NCI-H1105 treated with DMSO at 0.1 percent for 48 hours (cell line): Measurements from ENCODE around the gene LAMA3.
A peak's percentile ranks its signal among the peaks of the same experiment; 100 is the strongest.
"Not testable (repeated sequence)": the region's sequence is repeated elsewhere in the genome, so short reads cannot be mapped to it uniquely, and the experiment has no call there.

Source experiments
- DNase-seq: peaks from one replicate; lab custom pipeline; 2025; lab: John Stamatoyannopoulos, UW

Gene LAMA3

GRCh38 chr18:23703057-23703986 lies 14.1 kb downstream of the LAMA3 start:
- peak; percentile 42 for DNase-seq

- no peak for DNase-seq
These were observed 14.7 kb downstream of the LAMA3 start for GRCh38 chr18:23703987-23704384.

DNA sequence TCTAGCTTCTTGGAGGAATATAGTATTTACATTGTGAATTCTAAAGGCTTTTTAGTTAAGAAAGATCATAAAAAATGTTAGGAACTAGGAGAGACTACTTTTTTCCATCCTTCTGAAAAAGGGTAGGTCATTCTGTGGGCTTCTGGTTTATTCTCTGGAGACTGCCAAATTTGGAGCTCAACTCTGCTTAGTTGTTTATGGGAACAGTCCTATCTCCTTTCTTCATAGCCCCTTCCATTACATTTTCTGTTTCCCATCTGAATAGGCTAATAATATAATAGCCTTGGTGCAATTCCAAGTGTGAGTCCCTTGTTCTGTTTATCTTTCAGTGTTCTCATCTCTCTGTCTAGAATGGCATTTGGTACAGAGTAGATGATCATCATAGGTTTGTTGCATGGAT lies 15.6 kb downstream of the LAMA3 start:
- DNase-seq: no peak

DNA sequence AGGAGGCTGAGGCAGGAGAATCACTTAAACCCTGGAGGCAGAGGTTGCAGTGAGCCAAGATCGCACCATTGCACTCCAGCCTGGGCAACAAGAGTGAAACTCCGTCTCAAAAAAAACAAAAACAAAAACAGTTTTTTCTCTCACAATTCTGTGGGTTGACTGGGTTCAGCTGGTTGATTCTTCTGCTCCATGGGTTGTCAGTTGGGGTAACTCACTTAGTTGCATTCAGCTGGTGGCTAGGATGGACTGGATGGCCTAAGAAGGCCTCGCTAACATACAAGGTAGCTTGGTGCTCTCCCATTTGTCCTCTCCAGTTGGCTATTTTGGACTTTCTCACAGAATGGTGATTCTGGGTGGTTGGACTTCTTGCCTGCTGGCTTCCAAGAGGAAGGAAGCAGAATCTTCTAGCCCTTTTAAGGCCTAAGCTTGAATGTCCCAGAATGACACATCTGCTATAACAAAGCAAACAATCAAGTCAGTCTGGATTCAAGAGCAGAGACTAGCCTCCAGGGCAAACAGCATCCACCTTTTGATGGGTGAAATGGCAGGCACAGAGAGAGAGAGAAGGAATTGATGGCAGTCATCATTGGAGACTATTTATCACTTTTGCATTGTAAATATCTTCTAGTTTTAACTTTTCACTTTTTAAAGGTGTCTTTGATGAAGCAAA lies 17.9 kb downstream of the LAMA3 start:
- no peak for DNase-seq

DNA sequence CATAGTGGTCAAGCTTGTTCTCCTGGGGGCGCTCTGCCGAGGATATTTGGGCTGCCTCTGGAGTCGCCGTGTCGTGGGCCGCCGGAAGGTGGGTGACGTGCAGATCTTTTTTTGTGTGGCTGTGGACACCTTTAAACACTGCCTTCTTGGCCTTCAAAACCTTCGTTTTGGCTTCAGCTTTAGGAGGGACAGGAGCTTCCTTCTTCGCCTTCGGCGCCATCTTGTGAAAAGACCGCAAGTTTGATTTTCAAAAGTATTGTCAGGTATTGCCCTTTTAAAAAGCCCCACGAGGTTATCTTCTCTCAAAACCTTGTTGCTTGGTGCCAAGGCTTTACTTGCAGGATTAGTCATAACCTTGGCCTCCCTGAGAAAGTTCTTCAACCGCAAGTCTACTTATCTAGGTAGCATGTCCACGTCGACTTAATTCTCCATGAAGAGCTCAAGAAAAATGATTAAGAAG lies 20.8 kb downstream of the LAMA3 start:
- no peak for DNase-seq

DNA sequence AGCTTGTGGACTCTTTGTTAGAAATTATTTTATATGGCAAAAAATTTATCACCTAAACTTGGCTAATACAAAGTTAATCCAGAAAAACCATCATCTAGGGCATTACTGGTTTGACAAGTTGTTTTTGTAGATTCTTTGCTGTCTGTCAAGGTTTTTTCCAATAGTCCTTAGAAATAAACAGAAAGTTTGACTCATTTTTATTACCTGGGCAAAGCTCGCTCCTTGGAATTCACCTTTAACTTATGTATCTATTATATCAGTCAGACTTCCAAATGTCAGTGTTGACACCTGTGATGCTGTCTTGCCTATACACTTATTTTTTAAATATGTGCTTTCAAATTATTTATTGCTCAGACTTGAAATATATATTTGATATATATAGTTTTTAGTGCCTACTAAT lies 21.7 kb downstream of the LAMA3 start:
- no peak for DNase-seq

GRCh38 chr18:23711426-23711825 lies 22.2 kb downstream of the LAMA3 start:
- DNase-seq: no peak

GRCh38 chr18:23712445-23712844 lies 23.2 kb downstream of the LAMA3 start:
- DNase-seq: no peak

- no peak for DNase-seq
These were observed 25.3 kb downstream of the LAMA3 start for GRCh38 chr18:23714576-23714975.

- not testable (repeated sequence) for DNase-seq
These were observed 26.8 kb downstream of the LAMA3 start for GRCh38 chr18:23716079-23716478.

- DNase-seq: no peak
These were observed 27.3 kb downstream of the LAMA3 start for GRCh38 chr18:23716516-23716915.

GRCh38 chr18:23716966-23717365 lies 27.7 kb downstream of the LAMA3 start:
- no peak for DNase-seq

GRCh38 chr18:23718243-23718720 lies 29.0 kb downstream of the LAMA3 start:
- no peak for DNase-seq

GRCh38 chr18:23718731-23719130 lies 29.5 kb downstream of the LAMA3 start:
- no peak for DNase-seq

- DNase-seq: no peak
These were observed 30.5 kb downstream of the LAMA3 start for GRCh38 chr18:23719634-23720201.

GRCh38 chr18:23721696-23722480 lies 32.6 kb downstream of the LAMA3 start:
- DNase-seq: peak; percentile 38

DNA sequence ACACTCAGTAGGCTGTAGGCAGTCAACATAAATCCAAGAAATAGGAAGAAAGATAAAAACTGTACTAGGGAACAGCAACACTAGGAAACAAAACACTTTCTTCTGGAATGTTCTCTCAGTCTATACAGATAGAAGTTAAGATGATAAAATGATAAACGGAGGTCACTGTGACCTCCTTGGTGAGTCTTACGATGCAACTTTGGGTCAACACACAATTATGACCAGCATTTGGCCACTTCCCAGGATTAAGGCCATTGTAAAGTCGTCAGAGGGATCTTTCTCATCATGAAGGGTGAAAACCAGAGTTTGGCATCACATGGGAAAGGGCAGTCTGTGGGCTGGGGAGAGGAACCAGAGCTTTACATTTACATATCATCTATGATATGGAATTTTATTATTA lies 33.4 kb downstream of the LAMA3 start:
- DNase-seq: no peak

- DNase-seq: no peak
These were observed 33.9 kb downstream of the LAMA3 start for GRCh38 chr18:23723121-23723520.

DNA sequence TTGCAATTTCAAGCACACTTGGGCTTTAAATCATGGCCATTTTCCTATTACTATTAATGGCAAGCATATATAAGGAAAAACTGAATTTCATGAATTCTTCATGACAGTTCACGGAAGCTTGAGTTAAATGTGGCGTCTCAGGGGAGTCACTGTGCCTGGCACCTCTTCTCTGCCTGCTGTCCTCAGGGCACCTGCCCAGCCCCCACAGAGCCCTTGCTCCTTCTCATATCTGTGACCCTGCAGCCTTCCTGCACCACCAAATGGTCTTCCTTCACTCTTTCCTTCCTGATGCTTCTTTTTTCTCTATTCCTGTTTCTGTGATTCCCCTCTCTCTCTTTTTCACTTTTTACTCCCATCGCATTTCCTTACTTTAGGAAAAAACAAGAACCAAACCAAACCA lies 35.4 kb downstream of the LAMA3 start:
- no peak for DNase-seq

DNA sequence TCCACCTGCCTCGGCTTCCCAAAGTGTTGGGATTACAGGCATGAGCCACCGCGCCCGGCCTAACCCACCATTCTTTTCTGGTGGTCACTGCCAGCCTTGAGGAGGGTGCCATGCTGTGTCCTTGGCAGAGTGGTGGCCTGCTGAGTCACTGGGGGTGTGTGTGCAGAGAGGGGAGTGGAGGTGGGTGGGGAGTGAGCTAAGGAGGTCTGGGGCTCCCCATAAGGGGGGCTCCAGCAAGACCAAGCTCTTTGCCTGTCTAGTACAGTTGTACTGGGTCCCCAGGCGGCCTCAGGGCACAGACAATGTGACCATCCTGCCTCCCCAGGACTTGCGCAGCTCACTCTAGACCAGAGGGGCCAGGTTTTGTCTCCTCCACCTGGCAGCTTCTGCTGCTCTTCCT lies 36.1 kb downstream of the LAMA3 start:
- DNase-seq: no peak

DNA sequence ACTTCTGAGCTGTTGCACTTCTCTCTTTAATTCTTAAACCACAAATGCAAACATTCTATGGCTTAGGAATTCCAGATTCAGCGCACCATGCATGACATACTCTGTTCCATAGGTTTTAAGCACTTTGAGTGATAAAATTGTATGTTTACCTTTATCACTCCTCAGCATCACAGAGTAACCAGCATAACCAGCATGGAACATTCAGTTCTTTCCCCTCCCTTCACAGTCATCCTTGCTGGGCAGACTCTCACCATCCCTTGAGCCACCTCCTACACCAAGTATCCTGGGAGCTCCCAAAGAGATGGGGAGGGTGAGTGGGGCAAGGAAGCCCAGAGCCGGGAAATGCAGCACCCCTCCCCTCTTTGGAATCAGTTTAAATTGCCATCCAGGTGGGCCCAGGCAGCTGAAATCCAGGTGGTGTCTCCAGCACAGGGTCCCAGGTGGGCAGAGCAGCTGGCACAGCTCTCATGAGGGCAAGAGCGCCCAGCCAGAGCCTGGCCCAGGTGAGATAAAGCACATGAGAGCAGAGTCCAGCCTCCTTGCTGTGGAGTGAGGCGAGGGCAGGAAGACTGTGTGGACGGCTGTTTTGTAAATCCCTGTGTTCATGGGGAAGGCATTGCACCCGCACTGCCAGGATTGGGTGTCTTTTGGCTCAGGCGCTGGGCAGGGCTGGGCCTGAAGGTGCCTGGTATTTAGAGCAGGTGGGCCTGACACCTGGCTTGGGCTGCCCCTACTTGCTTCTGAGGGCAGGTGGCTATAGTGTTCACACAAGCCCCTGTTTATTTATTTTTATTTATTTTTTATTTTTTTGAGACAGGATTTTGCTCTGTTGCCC lies 36.8 kb downstream of the LAMA3 start:
- DNase-seq: peak; percentile 69
